GM10266 (cell line): ENCODE results near the gene NR4A1.

Experiments
- DNase-seq: peaks from one replicate; pipeline ENCODE4 v3.0.0; 2012; ENCODE audit errors: extremely low spot score
- CTCF ChIP-seq: IDR thresholded peaks from 2 replicates; pipeline ENCODE4 v1.5.1; 2012; ENCODE audit warnings: mild to moderate bottlenecking, low read depth; ENCODE audit not compliant: control insufficient read depth, insufficient read depth; ENCODE audit errors: missing control alignments

NR4A1 gene

GRCh38 chr12:52053536-52054209, 2.4 kb downstream of the NR4A1 start:
- TF ChIP-seq CTCF: no peak
- no peak for DNase-seq

- TF ChIP-seq CTCF: no peak
- DNase-seq: no peak
Measured at GRCh38 chr12:52054231-52054832, 3.1 kb downstream of the NR4A1 start.

- TF ChIP-seq CTCF: no peak
- no peak for DNase-seq
Measured at GRCh38 chr12:52054833-52055730, 3.8 kb downstream of the NR4A1 start.

DNA sequence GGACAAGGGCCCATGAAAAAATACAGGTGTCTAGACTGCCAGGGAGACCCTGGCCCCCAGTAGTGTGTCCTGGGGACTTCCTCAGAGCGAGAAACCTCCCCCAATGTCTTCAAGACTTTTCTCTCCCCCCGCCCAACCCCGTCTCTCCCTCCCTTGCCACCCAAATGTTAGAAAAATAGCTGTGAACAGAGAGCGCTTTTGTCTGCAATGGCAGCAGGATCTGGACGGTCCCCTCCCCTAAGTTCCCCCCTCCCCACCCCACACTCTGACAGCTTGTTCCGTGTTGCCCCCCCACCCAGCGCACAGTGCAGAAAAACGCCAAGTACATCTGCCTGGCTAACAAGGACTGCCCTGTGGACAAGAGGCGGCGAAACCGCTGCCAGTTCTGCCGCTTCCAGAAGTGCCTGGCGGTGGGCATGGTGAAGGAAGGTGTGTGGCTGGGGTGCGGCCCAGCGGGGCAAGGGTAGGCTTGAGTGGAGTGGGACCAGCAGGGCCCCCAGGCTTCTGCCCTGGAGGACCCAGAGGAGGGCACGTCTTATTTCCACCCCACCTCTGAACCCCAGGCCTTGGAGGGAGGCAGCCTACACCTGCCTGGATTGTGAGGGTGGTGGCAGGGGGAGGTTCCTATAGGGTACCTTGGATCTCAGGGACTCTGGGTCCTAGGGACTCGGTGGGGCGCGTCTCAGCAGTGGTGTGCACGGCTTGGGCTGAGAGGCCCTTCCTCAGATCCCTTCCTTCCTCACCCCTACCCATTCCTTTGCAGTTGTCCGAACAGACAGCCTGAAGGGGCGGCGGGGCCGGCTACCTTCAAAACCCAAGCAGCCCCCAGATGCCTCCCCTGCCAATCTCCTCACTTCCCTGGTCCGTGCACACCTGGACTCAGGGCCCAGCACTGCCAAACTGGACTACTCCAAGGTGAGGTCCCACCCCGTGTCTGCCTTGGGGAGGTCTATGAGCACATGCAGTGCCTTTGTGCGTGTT, 4.8 kb downstream of the NR4A1 start:
- DNase-seq: no peak
- TF ChIP-seq CTCF: no peak

DNA sequence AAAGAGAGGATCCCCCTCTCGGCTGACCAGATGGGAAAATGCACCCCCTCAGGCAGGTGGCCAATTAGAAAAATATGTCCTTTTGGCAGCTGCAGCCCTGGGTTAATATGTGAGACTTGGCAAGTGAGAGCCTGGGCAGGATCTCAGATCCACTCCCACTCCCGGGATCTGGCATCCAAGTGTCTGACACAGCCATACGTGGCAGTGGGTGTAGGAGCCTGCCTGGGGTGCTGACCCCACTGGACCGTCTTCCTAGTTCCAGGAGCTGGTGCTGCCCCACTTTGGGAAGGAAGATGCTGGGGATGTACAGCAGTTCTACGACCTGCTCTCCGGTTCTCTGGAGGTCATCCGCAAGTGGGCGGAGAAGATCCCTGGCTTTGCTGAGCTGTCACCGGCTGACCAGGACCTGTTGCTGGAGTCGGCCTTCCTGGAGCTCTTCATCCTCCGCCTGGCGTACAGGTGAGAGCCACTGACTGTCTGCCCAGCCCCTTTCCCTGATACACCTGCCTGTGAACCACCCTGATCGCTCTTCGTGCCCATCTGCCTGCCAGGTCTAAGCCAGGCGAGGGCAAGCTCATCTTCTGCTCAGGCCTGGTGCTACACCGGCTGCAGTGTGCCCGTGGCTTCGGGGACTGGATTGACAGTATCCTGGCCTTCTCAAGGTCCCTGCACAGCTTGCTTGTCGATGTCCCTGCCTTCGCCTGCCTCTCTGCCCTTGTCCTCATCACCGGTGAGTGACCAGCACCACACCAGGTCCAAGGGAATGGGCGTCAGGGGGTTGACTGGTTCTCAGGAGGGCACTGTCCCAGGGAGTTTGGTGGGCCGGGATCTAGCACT, 5.8 kb downstream of the NR4A1 start:
- no peak for TF ChIP-seq CTCF
- no peak for DNase-seq
